Glomerular visceral epithelial cell (primary cell): ENCODE data around the gene CCR7.

Experiments
- DNase-seq: peaks from one replicate; pipeline ENCODE4 v3.0.0-alpha.2; 2016; ENCODE audit errors: extremely low spot score

Gene CCR7

GRCh38 chr17:40562838-40563219 lies 2.4 kb downstream of the CCR7 start:
- no peak for DNase-seq

- DNase-seq = no peak
Measured at GRCh38 chr17:40561871-40562611, 3.2 kb downstream of the CCR7 start.

DNA sequence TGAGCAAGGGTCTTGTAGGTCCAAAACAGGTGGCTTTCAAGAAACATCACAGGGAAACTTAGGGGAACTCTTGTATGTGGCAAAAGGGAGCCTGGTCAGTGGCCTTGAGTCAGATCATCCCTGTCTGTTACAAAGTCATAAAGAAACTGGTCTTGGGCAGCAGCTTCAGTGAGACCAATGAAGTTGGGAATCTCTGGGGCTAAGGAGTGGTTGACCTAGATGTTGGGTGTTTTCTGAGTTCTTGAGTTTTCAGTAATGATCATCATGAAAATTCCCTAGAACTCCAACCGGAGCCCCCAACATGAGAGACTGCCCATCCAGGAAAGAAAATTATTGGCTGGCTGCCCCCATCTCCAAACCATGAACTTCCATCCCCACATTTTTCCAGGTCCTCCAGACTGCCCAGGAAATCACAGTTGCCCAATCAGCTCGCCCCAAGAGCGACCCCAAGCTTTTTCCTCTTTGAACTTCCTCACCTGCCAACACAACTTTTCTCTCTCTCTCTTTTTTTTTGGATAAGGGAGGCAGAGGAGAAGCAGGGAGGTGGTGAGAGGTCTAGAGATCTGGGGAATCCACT lies 3.9 kb downstream of the CCR7 start:
- no peak for DNase-seq

DNA sequence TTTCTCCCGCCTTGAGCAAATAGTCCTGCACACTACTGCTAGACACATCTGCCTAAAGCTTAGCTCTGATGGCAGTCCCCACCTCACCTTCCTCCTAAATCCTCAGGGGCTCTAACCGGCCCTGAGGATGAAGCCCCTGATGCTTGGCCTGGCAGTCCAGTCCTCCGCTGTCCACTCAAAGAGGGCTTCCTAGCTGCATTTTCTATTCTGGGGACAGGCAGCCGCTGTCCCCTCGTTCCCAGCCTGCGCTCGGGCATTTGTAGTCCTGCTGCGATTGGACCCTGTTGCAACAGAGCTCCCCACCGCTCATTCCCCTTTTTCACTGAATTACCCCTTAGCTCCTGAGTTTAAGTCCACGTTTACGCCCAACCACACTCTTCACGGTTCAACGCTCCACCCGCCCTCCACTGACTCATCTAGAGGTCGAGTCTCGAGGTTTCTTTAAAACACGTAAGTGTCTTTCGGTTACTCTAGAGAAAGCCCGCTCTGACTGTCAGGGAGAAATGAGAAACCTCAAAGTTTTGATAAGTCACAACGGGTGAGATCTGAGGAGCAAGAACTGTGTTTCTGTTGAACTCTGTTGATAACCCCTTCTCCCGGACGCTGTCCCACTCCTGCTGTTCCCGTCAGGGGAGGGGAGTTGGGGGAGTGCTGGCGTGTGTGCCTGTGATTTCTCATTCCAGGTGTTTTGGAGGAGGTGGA lies 4.5 kb downstream of the CCR7 start:
- peak; percentile 95 for DNase-seq

GRCh38 chr17:40559954-40560591 lies 5.2 kb downstream of the CCR7 start:
- peak; percentile 94 for DNase-seq

GRCh38 chr17:40559564-40559916 lies 5.7 kb downstream of the CCR7 start:
- DNase-seq = no peak

DNA sequence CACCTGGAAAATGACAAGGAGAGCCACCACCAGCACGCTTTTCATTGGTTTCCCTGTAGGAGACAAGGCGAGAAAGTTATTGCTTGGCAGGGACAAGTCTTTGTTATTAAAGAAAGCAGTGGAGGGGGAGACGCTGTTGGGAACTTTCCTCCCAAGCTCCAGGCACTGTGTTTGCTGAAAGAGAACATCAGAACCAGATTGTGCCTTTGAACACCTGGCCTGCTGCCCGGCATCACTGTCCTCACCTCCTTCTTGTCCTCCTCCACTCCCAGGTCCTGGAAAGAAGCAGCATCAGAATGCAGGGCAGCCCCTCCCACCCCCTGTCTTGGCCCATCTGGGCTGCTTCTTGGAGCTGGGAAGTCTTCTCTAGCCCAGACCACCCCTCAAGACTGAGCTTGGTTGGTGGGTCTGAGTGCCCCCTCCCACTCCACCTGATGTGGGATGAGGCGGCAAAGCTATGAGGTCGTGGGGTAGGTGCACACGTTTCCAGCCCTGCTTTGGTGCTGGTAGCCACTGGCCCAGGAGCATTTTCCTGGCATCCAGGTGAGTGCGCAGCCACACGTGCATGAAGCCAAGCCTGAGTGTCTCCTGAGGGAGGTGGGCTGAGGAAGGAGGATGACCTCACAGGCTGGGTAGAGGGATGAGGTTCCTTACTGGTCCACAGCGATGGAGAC lies 6.2 kb downstream of the CCR7 start:
- no peak for DNase-seq

- DNase-seq = no peak
Measured at GRCh38 chr17:40558300-40558889, 6.9 kb downstream of the CCR7 start.

- no peak for DNase-seq
Measured at GRCh38 chr17:40557531-40558299, 7.6 kb downstream of the CCR7 start.

DNA sequence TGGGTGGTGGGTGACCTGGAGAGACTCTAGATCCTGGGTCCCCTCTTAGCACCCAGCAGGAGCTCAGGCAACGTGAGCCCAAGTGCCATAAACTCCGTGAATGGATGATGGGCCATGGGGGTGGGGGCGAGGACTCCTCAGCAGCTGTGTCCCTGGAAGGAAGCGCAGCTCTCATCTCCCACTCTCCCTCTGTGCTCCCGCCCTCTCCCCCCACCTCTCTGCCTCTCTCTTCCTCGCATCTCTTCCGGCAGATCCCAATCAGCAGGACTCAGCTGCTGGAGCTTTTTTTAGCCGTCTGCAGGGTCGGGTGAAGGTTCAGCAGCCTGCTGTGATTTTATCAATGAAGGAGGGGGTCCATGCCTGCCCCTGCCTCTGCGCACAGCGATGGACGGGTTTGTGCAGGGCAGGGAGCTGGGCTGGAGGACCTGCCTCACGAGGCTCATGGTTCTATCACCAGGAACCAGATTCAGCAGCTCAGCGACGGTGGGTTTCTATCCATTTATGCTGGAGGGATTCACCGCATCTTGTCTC lies 8.3 kb downstream of the CCR7 start:
- DNase-seq = no peak

GRCh38 chr17:40556198-40556661 lies 9.0 kb downstream of the CCR7 start:
- DNase-seq = no peak

- DNase-seq = no peak
Measured at GRCh38 chr17:40555296-40556190, 9.7 kb downstream of the CCR7 start.

GRCh38 chr17:40554646-40555295 lies 10.5 kb downstream of the CCR7 start:
- no peak for DNase-seq

- DNase-seq = no peak
Measured at GRCh38 chr17:40553694-40554534, 11.4 kb downstream of the CCR7 start.

DNA sequence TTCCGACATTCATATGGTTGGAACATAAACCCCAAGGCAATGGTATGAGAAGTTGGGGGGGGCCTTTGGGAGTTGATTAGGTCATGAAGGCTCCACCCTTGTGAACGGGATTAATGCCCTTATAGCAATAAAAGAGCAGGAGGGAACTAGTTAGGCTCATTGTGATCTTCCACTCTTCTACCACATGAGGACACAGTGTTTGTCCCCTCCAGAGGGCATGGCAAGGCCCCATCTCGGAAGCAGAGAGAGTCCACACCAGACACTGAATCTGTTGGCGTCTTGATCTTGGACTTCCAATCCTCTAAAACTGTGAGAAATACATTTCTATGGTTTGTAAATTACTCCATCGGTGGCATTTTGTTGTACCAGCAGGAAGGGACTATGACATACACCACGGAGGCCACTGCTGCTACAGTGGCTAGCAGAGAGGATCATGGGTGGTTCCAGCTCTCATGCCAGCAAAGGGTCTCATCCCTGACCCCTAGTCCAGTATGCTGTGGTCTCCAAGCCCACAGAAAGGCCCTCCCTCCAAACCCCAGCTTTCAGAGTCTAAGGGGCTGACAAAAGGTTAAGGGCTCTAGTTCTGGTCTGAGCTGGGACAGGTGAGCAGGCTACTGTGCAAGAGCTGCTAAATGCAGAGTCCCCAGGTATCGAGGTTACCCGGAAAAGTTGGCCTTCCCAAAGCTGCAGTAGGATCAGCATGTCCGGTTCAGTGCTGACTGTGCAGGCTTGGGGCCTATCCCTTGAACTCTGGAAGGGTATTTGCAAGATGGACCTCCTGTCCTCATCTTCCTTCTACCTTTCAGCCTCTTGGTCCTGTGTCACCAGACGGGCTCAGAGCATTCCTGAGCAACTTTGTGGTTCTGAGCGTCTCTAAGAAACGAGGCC lies 12.2 kb downstream of the CCR7 start:
- no peak for DNase-seq

DNA sequence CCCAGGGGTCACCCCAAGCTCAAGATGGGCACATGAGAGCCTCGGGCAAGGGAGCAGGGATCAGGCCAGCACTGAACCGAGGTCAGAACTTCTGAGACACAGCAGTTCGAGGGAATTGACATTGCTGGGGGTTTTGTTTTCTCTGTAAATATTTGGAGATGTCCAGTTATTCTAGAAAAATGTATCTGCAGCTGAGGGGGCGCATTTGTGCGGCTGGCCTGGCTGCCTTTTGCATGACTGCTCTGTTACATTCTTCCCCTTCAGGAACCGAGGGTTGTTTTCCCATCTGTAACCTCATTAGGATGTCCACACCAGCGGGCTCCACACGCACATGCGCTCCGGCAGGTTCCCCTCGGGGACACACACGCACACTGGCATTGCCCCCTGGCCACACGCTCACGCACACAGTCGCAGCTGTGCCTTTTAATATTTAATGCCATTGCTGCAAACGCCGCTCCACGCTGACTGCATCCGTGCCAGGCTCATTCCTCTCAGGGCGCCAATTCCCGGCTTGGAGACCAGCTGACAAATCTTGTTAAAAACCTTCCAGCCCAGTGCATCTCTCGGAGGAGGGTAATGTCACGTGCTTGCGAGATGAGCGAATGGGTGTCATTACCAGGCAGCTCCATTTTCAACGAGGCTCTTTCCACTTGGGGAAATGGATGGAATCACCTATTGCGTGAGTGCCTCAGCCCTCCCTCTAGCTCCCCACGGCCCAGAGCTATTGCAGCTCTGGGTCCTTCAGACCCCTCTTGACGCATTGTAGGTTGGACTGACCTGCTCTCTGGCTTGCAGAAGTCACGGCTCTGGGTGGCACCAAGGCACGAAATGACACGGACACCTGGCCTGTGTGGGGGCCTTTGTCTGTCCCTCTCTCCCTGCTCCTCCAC lies 13.1 kb downstream of the CCR7 start:
- peak; percentile 86 for DNase-seq
